Effector memory CD4-positive, alpha-beta T cell (primary cell): ENCODE measurements around the gene EMILIN1.

Experiments used
- DNase-seq, 3 donors: peaks; one replicate each; pipeline ENCODE4 v3.0.0-alpha.2; 2020
- H3K27ac ChIP-seq: 2 replicates; pipeline ENCODE4 v1.7.0; 2013; ENCODE audit warnings: mild to moderate bottlenecking, low read length, moderate library complexity; ENCODE audit not compliant: insufficient read depth, poor library complexity, severe bottlenecking
- H3K27me3 ChIP-seq: replicated peaks from 2 replicates; pipeline ENCODE4 v1.7.0; 2013; ENCODE audit warnings: mild to moderate bottlenecking, low read length; ENCODE audit not compliant: insufficient read depth, control insufficient read depth, poor library complexity, severe bottlenecking
- H3K36me3 ChIP-seq: 2 replicates; pipeline ENCODE4 v1.7.0; 2013; ENCODE audit warnings: mild to moderate bottlenecking, low read length, moderate library complexity; ENCODE audit not compliant: control insufficient read depth, insufficient read depth
- H3K4me1 ChIP-seq: 2 replicates; pipeline ENCODE4 v1.7.0; 2013; ENCODE audit warnings: low read length, mild to moderate bottlenecking; ENCODE audit not compliant: control insufficient read depth, insufficient read depth, poor library complexity, severe bottlenecking
- H3K4me3 ChIP-seq: 2 replicates; pipeline ENCODE4 v1.7.0; 2013; ENCODE audit warnings: low read length, low read depth, mild to moderate bottlenecking; ENCODE audit not compliant: insufficient read depth, poor library complexity, severe bottlenecking
- H3K9me3 ChIP-seq: 2 replicates; pipeline ENCODE4 v1.7.0; 2013; ENCODE audit warnings: mild to moderate bottlenecking, low read length, moderate library complexity; ENCODE audit not compliant: control insufficient read depth

Gene EMILIN1

DNA sequence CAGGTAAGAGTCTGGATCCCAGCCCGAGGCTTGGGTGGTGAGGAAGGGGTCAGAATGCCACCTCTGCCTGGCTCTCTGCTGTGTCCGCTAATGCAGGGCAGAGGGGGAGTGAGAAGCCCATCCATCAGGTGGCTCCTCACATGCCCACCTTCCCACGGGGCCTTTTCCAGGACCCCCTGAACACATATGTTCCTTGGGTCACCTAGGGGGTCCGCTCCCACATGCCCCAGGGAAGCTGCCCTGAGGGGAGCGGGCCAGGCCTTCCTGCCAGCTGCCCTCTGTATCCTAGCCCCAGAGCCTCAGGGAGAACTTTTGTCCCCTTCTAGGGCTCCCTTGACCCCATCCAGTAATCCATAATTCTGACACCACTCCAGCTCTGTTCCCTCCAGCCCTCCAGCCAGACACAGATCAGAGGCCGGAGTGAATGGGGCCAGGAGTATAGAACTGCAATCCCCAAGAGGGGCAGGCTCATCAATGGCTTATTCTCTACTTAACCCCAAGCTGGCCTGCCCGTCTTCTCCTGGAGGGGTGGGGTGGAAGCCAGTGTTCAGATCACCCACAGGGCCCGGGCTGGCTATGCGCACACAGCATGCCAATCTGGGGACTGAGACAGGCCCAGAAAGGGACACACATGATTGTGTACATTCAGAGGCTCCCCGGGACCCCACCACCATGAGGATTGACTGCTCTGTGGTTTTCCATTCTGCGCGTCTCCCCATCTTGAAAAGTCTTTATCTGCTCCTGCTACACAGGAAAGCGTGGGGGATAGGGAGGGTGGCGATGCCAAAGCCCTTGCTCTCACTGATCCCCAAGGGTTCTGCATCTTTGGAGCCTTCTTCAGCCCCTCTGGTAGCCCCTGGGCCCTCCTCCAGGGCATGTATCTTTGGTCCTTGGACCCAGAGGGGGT lies 1.1 kb downstream of the EMILIN1 start:
- Histone ChIP-seq H3K27me3 (no peaks in the 10 kb centered on the region), H3K4me3 (no peak overlapping the region), H3K27ac (no peak overlapping the region), H3K9me3 (no peaks in the 10 kb centered on the region), H3K4me1 (peaks cover 25% of the 10 kb centered on the region), H3K36me3 (no peaks in the 10 kb centered on the region)
- no peak for DNase-seq

DNA sequence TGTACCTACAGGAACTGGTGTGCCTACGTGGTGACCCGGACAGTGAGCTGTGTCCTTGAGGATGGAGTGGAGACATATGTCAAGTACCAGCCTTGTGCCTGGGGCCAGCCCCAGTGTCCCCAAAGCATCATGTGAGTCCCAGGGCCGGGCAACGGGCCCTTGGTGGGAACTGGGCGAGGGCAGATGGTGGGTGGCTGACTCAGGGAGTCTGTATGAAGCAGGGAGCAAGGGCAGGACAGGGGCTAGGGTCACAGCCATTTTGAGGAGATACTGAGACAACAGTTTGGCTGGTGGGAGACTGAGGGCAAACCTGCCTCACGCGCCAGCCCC lies 1.7 kb downstream of the EMILIN1 start:
- no peaks in the 10 kb centered on the region for H3K9me3 ChIP-seq
- no peaks in the 10 kb centered on the region for H3K27me3 ChIP-seq
- no peak for DNase-seq
- H3K36me3 ChIP-seq, result no peaks in the 10 kb centered on the region
- H3K4me3 ChIP-seq, result no peak overlapping the region
- peaks cover 18% of the 10 kb centered on the region for H3K4me1 ChIP-seq
- H3K27ac ChIP-seq, result no peak overlapping the region

DNA sequence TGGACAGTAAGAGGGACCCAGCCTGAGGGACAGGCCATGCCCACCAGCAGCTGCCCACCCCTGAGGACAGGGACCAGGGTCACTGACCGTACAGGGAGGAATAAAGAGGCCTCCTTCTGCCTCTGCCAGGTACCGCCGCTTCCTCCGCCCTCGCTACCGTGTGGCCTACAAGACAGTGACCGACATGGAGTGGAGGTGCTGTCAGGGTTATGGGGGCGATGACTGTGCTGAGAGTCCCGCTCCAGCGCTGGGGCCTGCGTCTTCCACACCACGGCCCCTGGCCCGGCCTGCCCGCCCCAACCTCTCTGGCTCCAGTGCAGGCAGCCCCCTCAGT lies 2.2 kb downstream of the EMILIN1 start:
- Histone ChIP-seq H3K4me1 (peaks cover 18% of the 10 kb centered on the region), H3K27me3 (no peaks in the 10 kb centered on the region), H3K36me3 (no peaks in the 10 kb centered on the region), H3K4me3 (no peak overlapping the region), H3K27ac (peak overlapping the region; percentile 63), H3K9me3 (no peaks in the 10 kb centered on the region)
- no peak for DNase-seq

DNA sequence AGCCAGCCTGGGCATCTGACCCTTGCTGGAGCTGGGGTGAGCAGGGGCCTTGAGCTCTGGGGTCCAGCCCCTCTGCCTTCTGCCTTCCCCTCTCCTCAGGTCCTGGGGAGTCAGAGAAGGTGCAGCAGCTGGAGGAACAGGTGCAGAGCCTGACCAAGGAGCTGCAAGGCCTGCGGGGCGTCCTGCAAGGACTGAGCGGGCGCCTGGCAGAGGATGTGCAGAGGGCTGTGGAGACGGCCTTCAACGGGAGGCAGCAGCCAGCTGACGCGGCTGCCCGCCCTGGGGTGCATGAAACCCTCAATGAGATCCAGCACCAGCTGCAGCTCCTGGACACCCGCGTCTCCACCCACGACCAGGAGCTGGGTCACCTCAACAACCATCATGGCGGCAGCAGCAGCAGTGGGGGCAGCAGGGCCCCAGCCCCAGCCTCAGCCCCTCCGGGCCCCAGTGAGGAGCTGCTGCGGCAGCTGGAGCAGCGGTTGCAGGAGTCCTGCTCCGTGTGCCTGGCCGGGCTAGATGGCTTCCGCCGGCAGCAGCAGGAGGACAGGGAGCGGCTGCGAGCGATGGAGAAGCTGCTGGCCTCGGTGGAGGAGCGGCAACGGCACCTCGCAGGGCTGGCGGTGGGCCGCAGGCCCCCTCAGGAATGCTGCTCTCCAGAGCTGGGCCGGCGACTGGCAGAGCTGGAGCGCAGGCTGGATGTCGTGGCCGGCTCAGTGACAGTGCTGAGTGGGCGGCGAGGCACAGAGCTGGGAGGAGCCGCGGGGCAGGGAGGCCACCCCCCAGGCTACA lies 3.8 kb downstream of the EMILIN1 start:
- Histone ChIP-seq H3K27ac (peak overlapping the region; percentile 63), H3K4me3 (peak overlapping the region; percentile 19), H3K9me3 (no peaks in the 10 kb centered on the region), H3K4me1 (peaks cover 30% of the 10 kb centered on the region), H3K36me3 (no peaks in the 10 kb centered on the region), H3K27me3 (no peaks in the 10 kb centered on the region)
- DNase-seq, result no peak

DNA sequence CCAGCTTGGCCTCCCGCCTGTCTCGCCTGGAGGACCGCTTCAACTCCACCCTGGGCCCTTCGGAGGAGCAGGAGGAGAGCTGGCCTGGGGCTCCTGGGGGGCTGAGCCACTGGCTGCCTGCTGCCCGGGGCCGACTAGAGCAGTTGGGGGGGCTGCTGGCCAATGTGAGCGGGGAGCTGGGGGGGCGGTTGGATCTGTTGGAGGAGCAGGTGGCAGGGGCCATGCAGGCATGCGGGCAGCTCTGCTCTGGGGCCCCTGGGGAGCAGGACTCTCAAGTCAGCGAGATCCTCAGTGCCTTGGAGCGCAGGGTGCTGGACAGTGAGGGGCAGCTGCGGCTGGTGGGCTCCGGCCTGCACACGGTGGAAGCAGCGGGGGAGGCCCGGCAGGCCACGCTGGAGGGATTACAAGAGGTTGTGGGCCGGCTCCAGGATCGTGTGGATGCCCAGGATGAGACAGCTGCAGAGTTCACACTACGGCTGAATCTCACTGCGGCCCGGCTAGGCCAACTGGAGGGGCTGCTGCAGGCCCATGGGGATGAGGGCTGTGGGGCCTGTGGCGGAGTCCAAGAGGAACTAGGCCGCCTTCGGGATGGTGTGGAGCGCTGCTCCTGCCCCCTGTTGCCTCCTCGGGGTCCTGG lies 4.5 kb downstream of the EMILIN1 start:
- Histone ChIP-seq H3K27me3 (no peaks in the 10 kb centered on the region), H3K4me1 (peaks cover 33% of the 10 kb centered on the region), H3K36me3 (no peaks in the 10 kb centered on the region), H3K27ac (no peak overlapping the region), H3K9me3 (no peaks in the 10 kb centered on the region), H3K4me3 (no peak overlapping the region)
- DNase-seq, result no peak

DNA sequence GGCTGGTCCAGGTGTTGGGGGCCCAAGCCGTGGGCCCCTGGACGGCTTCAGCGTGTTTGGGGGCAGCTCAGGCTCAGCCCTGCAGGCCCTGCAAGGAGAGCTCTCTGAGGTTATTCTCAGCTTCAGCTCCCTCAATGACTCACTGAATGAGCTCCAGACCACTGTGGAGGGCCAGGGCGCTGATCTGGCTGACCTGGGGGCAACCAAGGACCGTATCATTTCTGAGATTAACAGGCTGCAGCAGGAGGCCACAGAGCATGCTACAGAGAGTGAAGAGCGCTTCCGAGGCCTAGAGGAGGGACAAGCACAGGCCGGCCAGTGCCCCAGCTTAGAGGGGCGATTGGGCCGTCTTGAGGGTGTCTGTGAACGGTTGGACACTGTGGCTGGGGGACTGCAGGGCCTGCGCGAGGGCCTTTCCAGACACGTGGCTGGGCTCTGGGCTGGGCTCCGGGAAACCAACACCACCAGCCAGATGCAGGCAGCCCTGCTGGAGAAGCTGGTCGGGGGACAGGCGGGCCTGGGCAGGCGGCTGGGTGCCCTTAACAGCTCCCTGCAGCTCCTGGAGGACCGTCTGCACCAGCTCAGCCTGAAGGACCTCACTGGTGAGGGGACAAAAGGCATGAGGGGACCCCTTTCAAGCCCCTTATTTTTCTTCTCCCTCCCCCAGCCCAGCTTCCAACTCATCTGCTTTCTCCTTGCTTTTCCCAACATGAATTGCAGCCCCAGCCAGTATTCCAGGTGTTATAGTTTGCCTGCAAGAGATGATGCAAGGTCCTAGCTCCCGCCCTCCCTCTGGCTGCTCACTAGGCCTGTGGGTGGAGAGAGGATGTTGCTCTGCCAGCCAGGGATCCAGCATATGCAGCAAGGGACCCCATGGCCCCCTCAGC lies 5.2 kb downstream of the EMILIN1 start:
- H3K4me1 ChIP-seq, result peaks cover 33% of the 10 kb centered on the region
- no peaks in the 10 kb centered on the region for H3K36me3 ChIP-seq
- no peak for DNase-seq
- H3K4me3 ChIP-seq, result no peak overlapping the region
- no peaks in the 10 kb centered on the region for H3K9me3 ChIP-seq
- H3K27me3 ChIP-seq, result no peaks in the 10 kb centered on the region
- no peak overlapping the region for H3K27ac ChIP-seq

DNA sequence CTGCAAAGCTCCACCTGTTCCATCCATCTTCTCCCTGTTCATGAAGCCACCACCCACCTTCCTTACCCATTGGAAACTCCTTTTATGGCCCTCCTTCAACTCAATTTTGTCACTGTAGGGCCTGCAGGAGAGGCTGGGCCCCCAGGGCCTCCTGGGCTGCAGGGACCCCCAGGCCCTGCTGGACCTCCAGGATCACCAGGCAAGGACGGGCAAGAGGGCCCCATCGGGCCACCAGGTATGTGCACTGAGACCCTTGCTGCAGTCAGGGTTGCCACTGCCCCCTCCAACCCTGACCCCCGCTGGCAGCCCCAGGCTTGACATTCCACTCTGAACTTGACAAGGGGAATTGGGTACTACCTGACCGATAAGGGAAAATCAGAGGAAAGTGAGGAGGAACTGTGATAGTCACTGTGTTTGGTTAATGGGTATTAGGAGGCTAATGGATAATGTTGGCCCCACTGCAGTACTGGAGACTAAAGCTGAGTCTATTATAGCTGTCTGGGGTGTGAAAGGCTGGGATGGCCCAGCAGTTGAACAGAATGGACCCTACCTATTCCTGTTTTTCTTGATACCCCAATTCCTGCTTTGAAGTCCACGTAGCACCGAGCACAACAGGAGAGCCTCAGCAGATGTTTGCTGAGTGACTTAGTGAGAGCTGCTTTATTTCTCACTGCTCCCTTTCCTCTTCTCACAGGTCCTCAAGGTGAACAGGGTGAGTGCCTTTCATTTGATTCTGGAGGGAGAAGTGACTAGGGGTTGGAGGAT lies 6.1 kb downstream of the EMILIN1 start:
- peaks cover 33% of the 10 kb centered on the region for H3K4me1 ChIP-seq
- no peak overlapping the region for H3K27ac ChIP-seq
- no peak overlapping the region for H3K4me3 ChIP-seq
- H3K9me3 ChIP-seq, result no peaks in the 10 kb centered on the region
- H3K36me3 ChIP-seq, result no peaks in the 10 kb centered on the region
- no peaks in the 10 kb centered on the region for H3K27me3 ChIP-seq
- DNase-seq, result no peak

DNA sequence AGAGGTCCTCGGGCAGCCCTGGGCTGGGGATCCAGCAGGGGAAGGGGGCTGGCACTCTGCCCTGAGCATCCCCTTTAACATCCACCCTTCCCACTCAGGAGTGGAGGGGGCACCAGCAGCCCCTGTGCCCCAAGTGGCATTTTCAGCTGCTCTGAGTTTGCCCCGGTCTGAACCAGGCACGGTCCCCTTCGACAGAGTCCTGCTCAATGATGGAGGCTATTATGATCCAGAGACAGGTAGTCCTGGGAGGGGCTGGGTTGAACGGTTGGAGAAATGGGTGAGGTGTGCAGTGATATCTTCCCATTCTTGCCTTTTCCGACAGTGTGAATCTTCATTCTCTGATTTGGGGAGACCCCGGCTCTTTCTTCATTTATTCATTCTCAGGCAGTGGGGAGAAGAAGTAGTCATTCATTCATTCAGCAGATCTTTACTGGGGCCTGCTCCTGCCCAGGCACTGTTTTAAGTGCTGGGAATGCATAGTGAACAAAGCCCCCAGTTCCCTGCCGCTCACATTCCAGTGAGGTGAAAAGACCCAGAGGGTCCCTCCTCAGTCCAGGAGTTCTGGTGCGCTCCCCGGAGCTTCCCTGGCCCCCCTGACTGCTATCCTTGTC lies 6.8 kb downstream of the EMILIN1 start:
- DNase-seq, result no peak
- Histone ChIP-seq H3K4me1 (peaks cover 33% of the 10 kb centered on the region), H3K36me3 (no peaks in the 10 kb centered on the region), H3K27me3 (no peaks in the 10 kb centered on the region), H3K4me3 (peak overlapping the region; percentile 71), H3K27ac (peak overlapping the region; percentile 85), H3K9me3 (no peaks in the 10 kb centered on the region)

DNA sequence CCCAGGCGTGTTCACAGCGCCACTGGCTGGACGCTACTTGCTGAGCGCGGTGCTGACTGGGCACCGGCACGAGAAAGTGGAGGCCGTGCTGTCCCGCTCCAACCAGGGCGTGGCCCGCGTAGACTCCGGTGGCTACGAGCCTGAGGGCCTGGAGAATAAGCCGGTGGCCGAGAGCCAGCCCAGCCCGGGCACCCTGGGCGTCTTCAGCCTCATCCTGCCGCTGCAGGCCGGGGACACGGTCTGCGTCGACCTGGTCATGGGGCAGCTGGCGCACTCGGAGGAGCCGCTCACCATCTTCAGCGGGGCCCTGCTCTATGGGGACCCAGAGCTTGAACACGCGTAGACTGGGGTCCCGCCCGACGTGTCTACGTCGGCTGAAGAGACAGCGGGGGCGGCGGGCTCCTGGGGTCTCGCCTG lies 7.3 kb downstream of the EMILIN1 start:
- Histone ChIP-seq H3K4me3 (peak overlapping the region; percentile 71), H3K9me3 (no peaks in the 10 kb centered on the region), H3K36me3 (no peaks in the 10 kb centered on the region), H3K4me1 (peaks cover 32% of the 10 kb centered on the region), H3K27ac (peak overlapping the region; percentile 85), H3K27me3 (no peaks in the 10 kb centered on the region)
- peak in 1 of 3 donors; percentile 4 for DNase-seq
